Thyroid gland (tissue), 4 donors: Measurements from ENCODE around the gene MDGA2. TPM values are rescaled to one million over a fixed set of nuclear protein-coding genes. Genes with fewer than 3 reads are reported as not detected.

Experiments used
- DNase-seq, 2 donors: peaks; one replicate each; pipeline ENCODE4 v3.0.0-alpha.2; 2019
- H3K27ac ChIP-seq, 3 donors: fragments of 200-600 bp; sonication (generic); 1 replicate in 2 of 3; 2 replicates in 1 of 3; pipeline ENCODE4 v1.5.1; 2016 to 2019; ENCODE audit warnings: mild to moderate bottlenecking in 1 of 3, moderate library complexity in 1 of 3
- H3K27me3 ChIP-seq: fragments of 200-600 bp; sonication (generic); one replicate; pipeline ENCODE4 v1.5.1; 2019
- H3K36me3 ChIP-seq, 2 donors: fragments of 200-600 bp; sonication (generic); one replicate each; pipeline ENCODE4 v1.5.1; 2016 to 2019
- H3K4me1 ChIP-seq, 2 donors: fragments of 200-600 bp; sonication (generic); one replicate each; pipeline ENCODE4 v1.5.1; 2017 to 2019
- H3K4me3 ChIP-seq, 3 donors: fragments of 200-600 bp; sonication (generic); replicated peaks in 1 of 3; 1 replicate in 2 of 3; 2 replicates in 1 of 3; pipeline ENCODE4 v1.5.1; 2016; ENCODE audit warnings: mild to moderate bottlenecking in 1 of 3
- H3K9me3 ChIP-seq: fragments of 200-600 bp; sonication (generic); one replicate; pipeline ENCODE4 v1.5.1; 2017
- POLR2A ChIP-seq, 2 donors: fragments of 450-650 bp; IDR thresholded peaks; one replicate each; pipeline ENCODE4 v1.6.1; 2017; ENCODE audit warnings: antibody characterized with exemption in 2 of 2, mild to moderate bottlenecking in 2 of 2, moderate library complexity in 1 of 2
- WGBS, 2 donors: methylation state at CpG; one replicate each; pipeline ENCODE4 v1.1.5; 2017; 5-methylcytosine and 5-hydroxymethylcytosine counted together
- intact Hi-C: fragments of 100-400 bp; cut with DNase I; formaldehyde crosslinking; loops from one replicate; pipeline ENCODE4 v1.15.1; 2023
- total RNA-seq, 4 donors: library from RNA; depleted of rRNA; stranded (reverse); fragments of >200 nt; gene quantifications; one replicate each; pipeline ENCODE4 v1.2.3, GENCODE V29; 2016
- TF ChIP-seq, protein P1 (sequence below), 6 experiments: fragments of 200-600 bp in 3 of 6; fragments of 450-650 bp in 3 of 6; sonication (generic) in 3 of 6; IDR thresholded peaks; one replicate each; pipeline ENCODE4 v1.5.1; 2016 to 2019; ENCODE audit warnings: antibody characterized with exemption in 6 of 6, mild to moderate bottlenecking in 2 of 6, inconsistent platforms in 1 of 6, moderate library complexity in 1 of 6

MDGA2 gene
- not detected for total RNA-seq

GRCh38 chr14:47675466-47676314, at the start of gene MDGA2:
Gene MDGA2, minus strand, starts transcription at chr14:47675605.
- WGBS, 2 donors, result 1 to 2% methylated on average over 65 to 70 of the region's 90 CpGs

DNA sequence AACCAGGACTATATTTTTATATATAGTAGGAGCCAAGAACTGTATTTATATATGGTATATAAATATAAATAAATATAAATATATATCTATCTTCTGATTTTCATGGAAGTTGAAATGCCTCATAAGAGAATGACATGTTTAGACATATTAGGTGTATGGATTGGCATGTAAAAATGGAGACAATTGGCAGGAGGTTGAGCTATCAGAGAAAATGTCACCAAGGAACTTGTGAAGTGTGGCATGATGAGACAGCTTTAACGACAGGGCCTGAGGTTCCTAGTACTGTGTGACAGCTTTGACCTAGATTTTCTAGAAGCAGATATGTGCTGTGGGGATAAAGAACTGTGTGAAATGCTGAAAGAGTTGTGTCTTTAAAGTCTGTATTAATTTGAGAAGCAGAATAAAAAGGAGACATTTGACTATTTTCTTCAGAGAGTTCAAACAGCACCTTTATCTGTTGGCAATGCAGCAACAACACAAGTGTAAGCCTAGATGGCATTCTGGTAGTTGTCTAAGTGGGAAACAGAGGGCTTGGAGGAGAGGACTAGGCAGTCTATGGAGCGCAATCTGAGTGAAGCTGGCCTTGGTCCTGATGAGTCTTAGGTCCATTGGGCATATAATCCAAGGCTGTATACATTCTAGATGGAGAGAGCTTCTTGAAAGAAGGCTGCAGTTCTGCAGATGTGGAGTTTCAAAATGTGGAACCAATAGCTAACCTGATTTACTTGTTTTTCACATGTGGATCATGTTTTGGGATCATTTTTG, 47.7 kb upstream of the MDGA2 start:
- 80 to 85% methylated on average over 2 of the region's 2 CpGs for WGBS, 2 donors
- DNase-seq, result no peak
- TF ChIP-seq, protein P1, sequence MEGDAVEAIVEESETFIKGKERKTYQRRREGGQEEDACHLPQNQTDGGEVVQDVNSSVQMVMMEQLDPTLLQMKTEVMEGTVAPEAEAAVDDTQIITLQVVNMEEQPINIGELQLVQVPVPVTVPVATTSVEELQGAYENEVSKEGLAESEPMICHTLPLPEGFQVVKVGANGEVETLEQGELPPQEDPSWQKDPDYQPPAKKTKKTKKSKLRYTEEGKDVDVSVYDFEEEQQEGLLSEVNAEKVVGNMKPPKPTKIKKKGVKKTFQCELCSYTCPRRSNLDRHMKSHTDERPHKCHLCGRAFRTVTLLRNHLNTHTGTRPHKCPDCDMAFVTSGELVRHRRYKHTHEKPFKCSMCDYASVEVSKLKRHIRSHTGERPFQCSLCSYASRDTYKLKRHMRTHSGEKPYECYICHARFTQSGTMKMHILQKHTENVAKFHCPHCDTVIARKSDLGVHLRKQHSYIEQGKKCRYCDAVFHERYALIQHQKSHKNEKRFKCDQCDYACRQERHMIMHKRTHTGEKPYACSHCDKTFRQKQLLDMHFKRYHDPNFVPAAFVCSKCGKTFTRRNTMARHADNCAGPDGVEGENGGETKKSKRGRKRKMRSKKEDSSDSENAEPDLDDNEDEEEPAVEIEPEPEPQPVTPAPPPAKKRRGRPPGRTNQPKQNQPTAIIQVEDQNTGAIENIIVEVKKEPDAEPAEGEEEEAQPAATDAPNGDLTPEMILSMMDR (IDR thresholded peaks at IDR 0.05), result no peak
- TF ChIP-seq POLR2A (IDR thresholded peaks at IDR 0.05), result no peak
- Histone ChIP-seq H3K27ac (no peak overlapping the region), H3K9me3 (no peaks in the 10 kb centered on the region), H3K4me3 (no peak overlapping the region), H3K4me1 (no peaks in the 10 kb centered on the region), H3K36me3 (no peaks in the 10 kb centered on the region), H3K27me3 (no peaks in the 10 kb centered on the region)
- intact Hi-C loops, result no loop called here

More at GRCh38 chr14:47675466-47676314, at the start of gene MDGA2:
- H3K27me3 ChIP-seq, result no peaks in the 10 kb centered on the region
- intact Hi-C loops, result no loop called here
- no peaks in the 10 kb centered on the region for H3K9me3 ChIP-seq
- H3K4me3 ChIP-seq, result peak within 1 kb of the TSS in 1 of 3 donors; percentile 12
- TF ChIP-seq POLR2A (IDR thresholded peaks at IDR 0.05), result no peak
- H3K27ac ChIP-seq, result no peak within 1 kb of the TSS
- no peak for DNase-seq
- H3K36me3 ChIP-seq, result no peaks in the 10 kb centered on the region
- H3K4me1 ChIP-seq, result peaks cover 0 to 17% of the 10 kb centered on the region in 2 donors

DNA sequence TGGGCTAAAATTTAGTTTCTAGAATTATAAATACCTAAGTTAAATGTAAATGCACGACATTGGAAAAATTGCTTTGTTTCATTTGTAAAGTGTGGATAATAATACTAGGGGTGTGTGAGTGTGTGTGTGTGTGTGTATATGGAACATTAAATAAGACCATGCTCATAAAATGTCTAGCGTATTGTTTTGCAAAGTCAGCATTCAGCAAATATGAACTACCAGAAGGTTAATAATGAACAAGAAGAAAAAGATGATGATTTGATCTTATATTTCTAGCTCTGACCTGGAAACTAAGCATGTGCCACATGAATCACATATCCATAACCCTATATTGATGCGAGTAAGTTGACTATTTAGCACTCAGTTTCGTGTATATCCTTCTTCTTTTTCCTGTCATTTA, 44.9 kb upstream of the MDGA2 start:
- Histone ChIP-seq H3K9me3 (no peaks in the 10 kb centered on the region), H3K4me3 (no peak overlapping the region), H3K27me3 (no peaks in the 10 kb centered on the region), H3K36me3 (no peaks in the 10 kb centered on the region), H3K4me1 (no peaks in the 10 kb centered on the region), H3K27ac (no peak overlapping the region)
- 89 to 95% methylated on average over 4 of the region's 4 CpGs for WGBS, 2 donors
- TF ChIP-seq POLR2A (IDR thresholded peaks at IDR 0.05), result no peak
- TF ChIP-seq, protein P1 (IDR thresholded peaks at IDR 0.05), result no peak
- intact Hi-C loops, result no loop called here
- DNase-seq, result no peak

DNA sequence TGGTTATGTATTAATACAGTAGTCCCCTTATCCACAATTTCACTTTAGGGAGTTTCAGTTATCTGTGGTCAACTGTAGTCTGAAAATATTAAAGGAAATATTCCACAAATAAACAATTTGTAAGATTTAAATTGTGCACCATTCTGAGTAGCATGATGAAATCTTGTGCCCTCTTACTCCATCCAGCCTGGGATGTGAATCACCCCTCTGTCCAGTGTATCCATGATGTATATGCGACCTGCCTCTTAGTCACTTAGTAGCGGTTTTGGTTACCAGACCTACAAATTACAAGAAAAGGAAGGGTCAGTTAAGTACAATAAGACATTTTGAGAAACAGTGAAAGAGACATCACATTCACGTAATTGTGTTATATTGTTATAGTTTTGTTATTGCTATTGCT, 39.9 kb upstream of the MDGA2 start:
- TF ChIP-seq, protein P1 (IDR thresholded peaks at IDR 0.05), result no peak
- TF ChIP-seq POLR2A (IDR thresholded peaks at IDR 0.05), result no peak
- intact Hi-C loops, result no loop called here
- H3K9me3 ChIP-seq, result no peaks in the 10 kb centered on the region
- H3K4me1 ChIP-seq, result no peaks in the 10 kb centered on the region
- DNase-seq, result no peak
- H3K27me3 ChIP-seq, result no peaks in the 10 kb centered on the region
- no peaks in the 10 kb centered on the region for H3K36me3 ChIP-seq
- WGBS, 2 donors, result 91 to 96% methylated on average over 3 of the region's 3 CpGs
- H3K27ac ChIP-seq, result no peak overlapping the region
- no peak overlapping the region for H3K4me3 ChIP-seq

DNA sequence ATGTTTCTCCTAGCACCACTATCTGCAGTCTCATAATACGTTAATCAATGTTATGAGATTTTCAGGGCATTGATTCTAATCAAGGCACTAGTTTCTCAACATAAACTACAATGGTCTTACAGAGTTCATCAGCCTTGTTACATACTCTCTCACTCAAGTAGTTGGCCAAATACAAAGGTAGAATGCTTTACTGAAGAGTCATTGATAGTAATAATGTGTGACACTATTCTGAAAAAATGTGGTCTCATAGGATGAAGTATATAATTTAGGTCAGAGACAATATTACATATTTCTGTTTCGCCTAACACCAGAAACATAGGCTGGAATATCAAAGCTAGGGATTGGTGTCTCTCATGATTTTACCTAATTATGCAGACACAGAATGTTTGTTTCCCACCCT, 35.2 kb upstream of the MDGA2 start:
- no peak overlapping the region for H3K4me3 ChIP-seq
- no peaks in the 10 kb centered on the region for H3K27me3 ChIP-seq
- H3K4me1 ChIP-seq, result no peaks in the 10 kb centered on the region
- H3K36me3 ChIP-seq, result no peaks in the 10 kb centered on the region
- TF ChIP-seq, protein P1 (IDR thresholded peaks at IDR 0.05), result no peak
- no peak for TF ChIP-seq POLR2A (IDR thresholded peaks at IDR 0.05)
- H3K27ac ChIP-seq, result no peak overlapping the region
- WGBS, 2 donors, result 88 to 89% methylated on average over 2 of the region's 2 CpGs
- no peaks in the 10 kb centered on the region for H3K9me3 ChIP-seq
- intact Hi-C loops, result no loop called here
- DNase-seq, result no peak
